ENCODE measurements around the gene MMP24. TPM values are rescaled to one million over a fixed set of nuclear protein-coding genes. Genes with fewer than 3 reads are reported as not detected.
A peak's percentile ranks its signal among the peaks of the same experiment; 100 is the strongest.
"Not testable (repeated sequence)": the region's sequence is repeated elsewhere in the genome, so short reads cannot be mapped to it uniquely, and the experiment has no call there.

Gene MMP24
- total RNA-seq, 1 donor from 2014 or later = 13.0 TPM

DNA sequence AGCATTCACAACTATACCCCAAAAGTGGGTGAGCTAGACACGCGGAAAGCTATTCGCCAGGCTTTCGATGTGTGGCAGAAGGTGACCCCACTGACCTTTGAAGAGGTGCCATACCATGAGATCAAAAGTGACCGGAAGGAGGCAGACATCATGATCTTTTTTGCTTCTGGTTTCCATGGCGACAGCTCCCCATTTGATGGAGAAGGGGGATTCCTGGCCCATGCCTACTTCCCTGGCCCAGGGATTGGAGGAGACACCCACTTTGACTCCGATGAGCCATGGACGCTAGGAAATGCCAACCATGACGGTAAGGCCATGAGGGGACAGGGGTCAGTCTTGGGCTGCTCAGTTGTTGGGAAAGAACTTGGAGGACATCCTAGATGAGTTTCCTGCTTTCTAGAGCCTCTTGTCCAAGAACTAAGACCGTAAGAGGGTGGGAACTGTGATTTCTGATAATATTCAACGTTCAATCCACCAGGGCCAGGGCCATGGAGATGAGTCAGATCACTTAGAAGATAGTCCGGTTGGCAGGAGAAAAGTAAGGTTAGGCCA, 28.0 kb downstream of the MMP24 start:
- TF ChIP-seq, protein P1, sequence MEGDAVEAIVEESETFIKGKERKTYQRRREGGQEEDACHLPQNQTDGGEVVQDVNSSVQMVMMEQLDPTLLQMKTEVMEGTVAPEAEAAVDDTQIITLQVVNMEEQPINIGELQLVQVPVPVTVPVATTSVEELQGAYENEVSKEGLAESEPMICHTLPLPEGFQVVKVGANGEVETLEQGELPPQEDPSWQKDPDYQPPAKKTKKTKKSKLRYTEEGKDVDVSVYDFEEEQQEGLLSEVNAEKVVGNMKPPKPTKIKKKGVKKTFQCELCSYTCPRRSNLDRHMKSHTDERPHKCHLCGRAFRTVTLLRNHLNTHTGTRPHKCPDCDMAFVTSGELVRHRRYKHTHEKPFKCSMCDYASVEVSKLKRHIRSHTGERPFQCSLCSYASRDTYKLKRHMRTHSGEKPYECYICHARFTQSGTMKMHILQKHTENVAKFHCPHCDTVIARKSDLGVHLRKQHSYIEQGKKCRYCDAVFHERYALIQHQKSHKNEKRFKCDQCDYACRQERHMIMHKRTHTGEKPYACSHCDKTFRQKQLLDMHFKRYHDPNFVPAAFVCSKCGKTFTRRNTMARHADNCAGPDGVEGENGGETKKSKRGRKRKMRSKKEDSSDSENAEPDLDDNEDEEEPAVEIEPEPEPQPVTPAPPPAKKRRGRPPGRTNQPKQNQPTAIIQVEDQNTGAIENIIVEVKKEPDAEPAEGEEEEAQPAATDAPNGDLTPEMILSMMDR (IDR thresholded peaks at IDR 0.05) = no peak
- H3K36me3 ChIP-seq = no peaks in the 10 kb centered on the region
- no peak for DNase-seq
- H3K4me1 ChIP-seq = no peaks in the 10 kb centered on the region
- no peak overlapping the region for H3K27ac ChIP-seq
- intact Hi-C loops (cut with DNase I) = no loop called here
- no peaks in the 10 kb centered on the region for H3K9me3 ChIP-seq
- ATAC-seq = no peak
- H3K27me3 ChIP-seq = no peaks in the 10 kb centered on the region
- H3K4me3 ChIP-seq = no peak overlapping the region

- no peak for DNase-seq
- no peak for ATAC-seq
- no peaks in the 10 kb centered on the region for H3K4me1 ChIP-seq
- H3K9me3 ChIP-seq = no peaks in the 10 kb centered on the region
- no peaks in the 10 kb centered on the region for H3K27me3 ChIP-seq
- H3K27ac ChIP-seq = no peak overlapping the region
- H3K4me3 ChIP-seq = no peak overlapping the region
- no peaks in the 10 kb centered on the region for H3K36me3 ChIP-seq
- TF ChIP-seq, protein P1 (IDR thresholded peaks at IDR 0.05) = no peak
- intact Hi-C loops (cut with DNase I) = no loop called here
Observed at GRCh38 chr20:35257175-35257909, 30.9 kb downstream of the MMP24 start.

DNA sequence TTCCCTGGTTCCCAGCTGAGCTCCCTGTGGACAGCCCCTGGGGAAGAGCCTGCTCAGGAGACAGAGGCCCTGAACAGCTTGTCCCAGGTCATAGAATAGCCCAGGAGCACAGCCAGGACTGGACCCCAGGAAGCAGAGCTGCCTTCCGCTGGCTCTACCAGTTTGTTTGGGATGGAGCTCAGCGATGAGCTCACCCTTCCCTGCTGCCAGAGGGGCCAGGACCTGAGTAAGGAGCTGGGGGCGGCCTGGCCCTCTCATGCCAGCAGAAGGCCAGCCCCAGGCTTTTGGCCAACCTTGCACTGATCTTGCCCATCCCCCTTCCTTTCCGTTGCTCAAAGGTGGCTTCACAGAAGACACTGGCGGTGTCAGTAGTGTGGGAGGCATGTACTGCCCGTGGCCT, 33.9 kb downstream of the MMP24 start:
- Histone ChIP-seq H3K36me3 (no peaks in the 10 kb centered on the region), H3K4me1 (no peaks in the 10 kb centered on the region), H3K27ac (no peak overlapping the region), H3K4me3 (no peak overlapping the region), H3K27me3 (no peaks in the 10 kb centered on the region), H3K9me3 (no peaks in the 10 kb centered on the region)
- ATAC-seq (no peak), DNase-seq (no peak)
- TF ChIP-seq, protein P1 (IDR thresholded peaks at IDR 0.05) = no peak
- intact Hi-C loops (cut with DNase I) = no loop called here

- ATAC-seq; H3K27me3 ChIP-seq; intact Hi-C loops (cut with DNase I); H3K4me1 ChIP-seq; H3K9me3 ChIP-seq; DNase-seq; H3K4me3 ChIP-seq: not testable (repeated sequence)
- Histone ChIP-seq H3K36me3 (peaks cover 16% of the 10 kb centered on the region), H3K27ac (peak overlapping the region; percentile 30)
Observed at GRCh38 chr20:35262321-35262720, 35.8 kb downstream of the MMP24 start.

DNA sequence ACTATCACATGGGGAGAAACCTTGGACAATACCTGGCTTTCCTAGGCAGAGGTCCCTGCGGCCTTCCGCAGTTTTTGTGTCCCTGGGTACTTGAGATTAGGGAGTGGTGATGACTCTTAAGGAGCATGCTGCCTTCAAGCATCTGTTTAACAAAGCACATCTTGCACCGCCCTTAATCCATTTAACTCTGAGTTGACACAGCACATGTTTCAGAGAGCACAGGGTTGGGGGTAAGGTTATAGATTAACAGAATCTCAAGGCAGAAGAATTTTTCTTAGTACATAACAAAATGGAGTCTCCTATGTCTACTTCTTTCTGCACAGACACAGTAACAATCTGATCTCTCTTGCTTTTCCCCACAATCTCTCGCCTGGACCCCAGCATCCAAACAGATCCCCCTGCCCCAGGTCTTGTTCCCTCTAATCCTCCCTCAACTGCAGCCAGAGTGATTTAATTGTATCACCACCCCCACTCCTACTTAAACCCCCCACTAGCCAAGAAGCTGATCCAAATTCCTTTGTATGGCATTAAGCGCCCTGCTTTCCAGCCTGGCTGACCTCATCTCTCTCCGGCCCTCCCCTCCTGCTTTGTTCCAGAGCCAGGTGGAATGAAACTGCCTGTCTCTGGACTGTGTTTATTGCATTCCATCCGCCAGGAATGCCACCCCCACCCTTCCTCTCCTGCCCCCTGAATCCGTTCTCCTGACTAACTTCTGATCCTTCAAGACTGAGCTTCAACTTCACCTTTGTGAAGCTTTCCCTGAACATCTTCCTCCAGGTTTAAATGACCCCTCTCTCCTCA, 36.4 kb downstream of the MMP24 start:
- Histone ChIP-seq H3K4me3 (peak overlapping the region; percentile 29), H3K36me3 (peaks cover 22% of the 10 kb centered on the region), H3K27ac (peak overlapping the region; percentile 79)
- H3K9me3 ChIP-seq; H3K27me3 ChIP-seq; H3K4me1 ChIP-seq; intact Hi-C loops (cut with DNase I); DNase-seq: not testable (repeated sequence)
- peak; percentile 81 for ATAC-seq

DNA sequence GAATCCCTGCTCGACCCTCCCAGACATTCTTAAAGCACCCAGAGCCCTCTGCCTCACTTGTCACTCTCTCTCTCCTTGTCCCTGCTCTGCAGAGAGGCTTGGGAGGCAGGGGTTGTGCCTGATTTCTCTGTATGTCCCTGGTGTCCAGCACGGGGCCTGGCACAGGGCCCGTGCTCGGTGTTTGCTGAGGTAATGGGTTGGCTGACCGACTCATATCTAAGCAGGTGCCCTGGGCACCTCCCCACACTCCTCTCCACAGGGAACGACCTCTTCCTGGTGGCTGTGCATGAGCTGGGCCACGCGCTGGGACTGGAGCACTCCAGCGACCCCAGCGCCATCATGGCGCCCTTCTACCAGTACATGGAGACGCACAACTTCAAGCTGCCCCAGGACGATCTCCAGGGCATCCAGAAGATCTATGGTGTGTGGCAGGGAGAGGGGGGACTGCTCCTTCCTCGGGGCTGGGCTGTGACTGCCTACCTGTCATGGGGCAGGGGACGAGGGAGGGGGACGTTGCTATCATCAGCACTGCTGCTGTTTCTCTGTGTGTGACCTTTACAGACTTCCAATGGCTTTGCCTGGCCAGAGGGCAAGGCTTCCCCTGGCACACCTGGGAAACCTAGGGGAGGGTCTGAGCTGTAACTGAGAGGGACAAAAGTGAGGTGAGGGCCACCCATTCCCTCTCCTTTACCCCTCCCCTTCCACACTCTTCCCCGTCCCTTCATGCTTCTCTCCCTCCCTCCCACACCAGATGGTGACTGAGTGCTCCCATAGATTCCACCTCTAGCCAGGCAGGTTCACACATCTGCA, 37.2 kb downstream of the MMP24 start:
- TF ChIP-seq, protein P1 (IDR thresholded peaks at IDR 0.05) = no peak
- Histone ChIP-seq H3K27ac (peak overlapping the region; percentile 79), H3K27me3 (no peaks in the 10 kb centered on the region), H3K9me3 (no peaks in the 10 kb centered on the region), H3K36me3 (peaks cover 28% of the 10 kb centered on the region), H3K4me3 (peak overlapping the region; percentile 29), H3K4me1 (no peaks in the 10 kb centered on the region)
- intact Hi-C loops (cut with DNase I) = no loop called here
- ATAC-seq = peak; percentile 85
- DNase-seq = peak; percentile 87

All from upper lobe of right lung (tissue), 1 donor.